Measurements from ENCODE around the gene TRMT2B. TPM values are rescaled to one million over a fixed set of nuclear protein-coding genes. Genes with fewer than 3 reads are reported as not detected.
A peak's percentile ranks its signal among the peaks of the same experiment; 100 is the strongest.
"Not testable (repeated sequence)": the region's sequence is repeated elsewhere in the genome, so short reads cannot be mapped to it uniquely, and the experiment has no call there.

Gene TRMT2B
- total RNA-seq, 1 donor: 13.4 TPM

GRCh38 chrX:101040197-101040596 is 11.7 kb downstream of the TRMT2B start:
- no peak for TF ChIP-seq CTCF (IDR thresholded peaks at IDR 0.05; ENCODE audit: insufficient read depth, low read depth, low read length)
- DNase-seq (ENCODE audit: low read depth): peak; percentile 6
- no peak overlapping the region for H3K4me3 ChIP-seq (ENCODE audit: low read depth, low read length)

- TF ChIP-seq CTCF (IDR thresholded peaks at IDR 0.05; ENCODE audit: insufficient read depth, low read depth, low read length): no peak
- DNase-seq (ENCODE audit: low read depth): peak; percentile 17
- no peak overlapping the region for H3K4me3 ChIP-seq (ENCODE audit: low read depth, low read length)
These were observed 14.7 kb downstream of the TRMT2B start for GRCh38 chrX:101037231-101037630.

- no peak for DNase-seq (ENCODE audit: low read depth)
- H3K4me3 ChIP-seq (ENCODE audit: low read depth, low read length): no peak overlapping the region
- no peak for TF ChIP-seq CTCF (IDR thresholded peaks at IDR 0.05; ENCODE audit: insufficient read depth, low read depth, low read length)
These were observed 22.2 kb downstream of the TRMT2B start for GRCh38 chrX:101029665-101030064.

GRCh38 chrX:101028562-101028961 is 23.3 kb downstream of the TRMT2B start:
- no peak for TF ChIP-seq CTCF (IDR thresholded peaks at IDR 0.05; ENCODE audit: insufficient read depth, low read depth, low read length)
- no peak for DNase-seq (ENCODE audit: low read depth)
- H3K4me3 ChIP-seq (ENCODE audit: low read depth, low read length): no peak overlapping the region

- no peak for TF ChIP-seq CTCF (IDR thresholded peaks at IDR 0.05; ENCODE audit: insufficient read depth, low read depth, low read length)
- DNase-seq (ENCODE audit: low read depth): no peak
These were observed 26.8 kb downstream of the TRMT2B start for GRCh38 chrX:101025126-101025525.

GRCh38 chrX:101022020-101022419 is 29.9 kb downstream of the TRMT2B start:
- DNase-seq (ENCODE audit: low read depth): peak; percentile 1
- no peak overlapping the region for H3K4me3 ChIP-seq (ENCODE audit: low read depth, low read length)
- TF ChIP-seq CTCF (IDR thresholded peaks at IDR 0.05; ENCODE audit: insufficient read depth, low read depth, low read length): no peak

More at GRCh38 chrX:101025126-101025525, 26.8 kb downstream of the TRMT2B start:
- no peak overlapping the region for H3K4me3 ChIP-seq (ENCODE audit: low read depth, low read length)

GRCh38 chrX:101012031-101012430 is 39.9 kb downstream of the TRMT2B start:
- peak; percentile 76 for DNase-seq (ENCODE audit: low read depth)
- H3K4me3 ChIP-seq (ENCODE audit: low read depth, low read length): not testable (repeated sequence)

Measured in fibroblast of villous mesenchyme (primary cell).